ENCODE data around the gene ROCK2.

GRCh38 chr2:11244091-11244826 lies 100.2 kb downstream of the ROCK2 start:
- no peak for TF ChIP-seq NR2C2 (CRISPR knock-in tag; IDR thresholded peaks at IDR 0.05)
- TF ChIP-seq, protein P1, sequence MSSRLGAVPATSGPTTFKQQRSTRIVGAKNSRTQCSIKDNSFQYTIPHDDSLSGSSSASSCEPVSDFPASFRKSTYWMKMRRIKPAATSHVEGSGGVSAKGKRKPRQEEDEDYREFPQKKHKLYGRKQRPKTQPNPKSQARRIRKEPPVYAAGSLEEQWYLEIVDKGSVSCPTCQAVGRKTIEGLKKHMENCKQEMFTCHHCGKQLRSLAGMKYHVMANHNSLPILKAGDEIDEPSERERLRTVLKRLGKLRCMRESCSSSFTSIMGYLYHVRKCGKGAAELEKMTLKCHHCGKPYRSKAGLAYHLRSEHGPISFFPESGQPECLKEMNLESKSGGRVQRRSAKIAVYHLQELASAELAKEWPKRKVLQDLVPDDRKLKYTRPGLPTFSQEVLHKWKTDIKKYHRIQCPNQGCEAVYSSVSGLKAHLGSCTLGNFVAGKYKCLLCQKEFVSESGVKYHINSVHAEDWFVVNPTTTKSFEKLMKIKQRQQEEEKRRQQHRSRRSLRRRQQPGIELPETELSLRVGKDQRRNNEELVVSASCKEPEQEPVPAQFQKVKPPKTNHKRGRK (CRISPR knock-in tag; IDR thresholded peaks at IDR 0.05; ENCODE audit: borderline replicate concordance), result no peak
- no peak for TF ChIP-seq CTCF (IDR thresholded peaks at IDR 0.05)
- no peak for TF ChIP-seq TEAD1 (CRISPR knock-in tag; IDR thresholded peaks at IDR 0.05)
- no peak for TF ChIP-seq SP1 (CRISPR knock-in tag; conservative IDR thresholded peaks at IDR 0.05)
- no peak for TF ChIP-seq ELF4 (CRISPR knock-in tag; IDR thresholded peaks at IDR 0.05; ENCODE audit: low read depth)
- no peak for TF ChIP-seq FOXJ3 (CRISPR knock-in tag; IDR thresholded peaks at IDR 0.05; ENCODE audit: borderline replicate concordance)
- TF ChIP-seq, protein P2, sequence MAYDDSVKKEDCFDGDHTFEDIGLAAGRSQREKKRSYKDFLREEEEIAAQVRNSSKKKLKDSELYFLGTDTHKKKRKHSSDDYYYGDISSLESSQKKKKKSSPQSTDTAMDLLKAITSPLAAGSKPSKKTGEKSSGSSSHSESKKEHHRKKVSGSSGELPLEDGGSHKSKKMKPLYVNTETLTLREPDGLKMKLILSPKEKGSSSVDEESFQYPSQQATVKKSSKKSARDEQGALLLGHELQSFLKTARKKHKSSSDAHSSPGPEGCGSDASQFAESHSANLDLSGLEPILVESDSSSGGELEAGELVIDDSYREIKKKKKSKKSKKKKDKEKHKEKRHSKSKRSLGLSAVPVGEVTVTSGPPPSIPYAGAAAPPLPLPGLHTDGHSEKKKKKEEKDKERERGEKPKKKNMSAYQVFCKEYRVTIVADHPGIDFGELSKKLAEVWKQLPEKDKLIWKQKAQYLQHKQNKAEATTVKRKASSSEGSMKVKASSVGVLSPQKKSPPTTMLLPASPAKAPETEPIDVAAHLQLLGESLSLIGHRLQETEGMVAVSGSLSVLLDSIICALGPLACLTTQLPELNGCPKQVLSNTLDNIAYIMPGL (CRISPR knock-in tag; IDR thresholded peaks at IDR 0.05), result no peak
- no peak for TF ChIP-seq ZNF317 (CRISPR knock-in tag; IDR thresholded peaks at IDR 0.05; ENCODE audit: borderline replicate concordance, low read depth)
- no peak for TF ChIP-seq PRDM15 (CRISPR knock-in tag; IDR thresholded peaks at IDR 0.05)
- TF ChIP-seq CDX4 (CRISPR knock-in tag; IDR thresholded peaks at IDR 0.05; ENCODE audit: borderline replicate concordance), result no peak
- TF ChIP-seq ZSCAN18 (CRISPR knock-in tag; IDR thresholded peaks at IDR 0.05), result no peak
- no peak for TF ChIP-seq TCF7 (CRISPR knock-in tag; IDR thresholded peaks at IDR 0.05; ENCODE audit: low read depth)

Measured in WTC11 (cell line).